Panc1 (cell line): Measurements from ENCODE around the gene RRAGA.

Experiments
- REST ChIP-seq, 2 experiments: IDR thresholded peaks; 2 replicates each; pipeline ENCODE4 v1.6.1; 2011 to 2012; ENCODE audit warnings: low read depth in 2 of 2, control low read depth in 1 of 2, low read length in 1 of 2, mild to moderate bottlenecking in 1 of 2, moderate library complexity in 1 of 2; ENCODE audit not compliant: insufficient read depth in 1 of 2
- SIN3A ChIP-seq: IDR thresholded peaks from 2 replicates; pipeline ENCODE4 v1.6.1; 2012; ENCODE audit warnings: low read depth, mild to moderate bottlenecking, low read length, moderate library complexity, borderline replicate concordance; ENCODE audit not compliant: insufficient read depth

- TF ChIP-seq REST (IDR thresholded peaks at IDR 0.05; ENCODE audit: insufficient read depth in 1 of 2, low read depth in 2 of 2, low read length in 1 of 2) (no peak), SIN3A (no peak)
Measured at GRCh38 chr9:19028835-19029451, 20.3 kb upstream of the RRAGA start.
